K562 (cell line): Measurements from ENCODE around the gene NINJ2. TPM values are rescaled to one million over a fixed set of nuclear protein-coding genes. Genes with fewer than 3 reads are reported as not detected.

ENCODE experiments used
- CTBP1 ChIP-seq: fragments of 450-650 bp; IDR thresholded peaks from 2 replicates; pipeline ENCODE4 v1.6.1; 2016; ENCODE audit warnings: borderline replicate concordance
- DPF2 ChIP-seq: fragments of 450-650 bp; IDR thresholded peaks from 2 replicates; pipeline ENCODE4 v1.6.1; 2016
- EGR1 ChIP-seq: fragments of 450-650 bp; conservative IDR thresholded peaks from 2 replicates; pipeline ENCODE4 v1.6.1; 2017; ENCODE audit warnings: mild to moderate bottlenecking
- GABPB1 ChIP-seq: sonication (generic); formaldehyde crosslinking; IDR thresholded peaks from 2 replicates; pipeline ENCODE4 v1.8.0; 2022; ENCODE audit warnings: mild to moderate bottlenecking, missing genetic modification reagents
- HDAC1 ChIP-seq, 2 experiments: fragments of 450-650 bp; IDR thresholded peaks; 2 replicates each; pipeline ENCODE4 v1.6.1; 2016 to 2017; ENCODE audit warnings: inconsistent platforms in 1 of 2, mild to moderate bottlenecking in 1 of 2, moderate library complexity in 1 of 2
- SAFB ChIP-seq: fragments of 200-400 bp; formaldehyde crosslinking; IDR thresholded peaks from 2 replicates; pipeline ENCODE4 v1.6.1; 2017; ENCODE audit warnings: low read depth, low read length, borderline replicate concordance
- XRCC5 ChIP-seq: fragments of 200-400 bp; formaldehyde crosslinking; IDR thresholded peaks from 2 replicates; pipeline ENCODE4 v1.6.1; 2017; ENCODE audit warnings: low read depth, mild to moderate bottlenecking, low read length
- polyA plus RNA-seq, 8 experiments: library from polyadenylated mRNA; depleted of rRNA in 4 of 8; stranded (reverse) in 5 of 8; unstranded in 3 of 8; fragments of >200 nt; fragmentation: Nextera tagmentation in 2 of 8; fragmentation: Illumina TruSeq in 1 of 8; extraction: Ambion mirVana in 2 of 8; extraction: Trizol in 1 of 8; gene quantifications; 2 replicates each; pipeline versions ENCODE4 v1.2.1 to v1.2.3, GENCODE V29; 2011 to 2014; ENCODE audit warnings: inconsistent platforms in 1 of 8, missing spikeins in 1 of 8
- total RNA-seq, 7 experiments: library from RNA; depleted of rRNA in 6 of 7; stranded (reverse); fragments of >200 nt in 6 of 7; fragmentation: Illumina TruSeq in 2 of 7; extraction: Trizol in 2 of 7; gene quantifications; 2 replicates each; pipeline versions ENCODE4 v1.2.1 to v1.2.3, GENCODE V29; 2011 to 2021; ENCODE audit warnings: low replicate concordance in 1 of 7
- TF ChIP-seq, protein P1 (sequence below), 2 experiments: fragments of 450-650 bp; formaldehyde crosslinking in 1 of 2; IDR thresholded peaks; 2 replicates each; pipeline versions ENCODE4 v1.4.0 to v1.6.1; 2014 to 2020; ENCODE audit warnings: mild to moderate bottlenecking in 2 of 2, borderline replicate concordance in 1 of 2, low read depth in 1 of 2
- TF ChIP-seq, protein P2 (sequence below): fragments of 450-650 bp; IDR thresholded peaks from 2 replicates; pipeline ENCODE4 v1.6.1; 2016; ENCODE audit warnings: antibody characterized with exemption
- TF ChIP-seq, protein P3 (sequence below): IDR thresholded peaks from 3 replicates; pipeline ENCODE4 v1.6.1; 2011; ENCODE audit warnings: borderline replicate concordance, mild to moderate bottlenecking; ENCODE audit not compliant: insufficient read length, insufficient read depth
- TF ChIP-seq, protein P4 (sequence below): sonication (generic); formaldehyde crosslinking; IDR thresholded peaks from 2 replicates; pipeline ENCODE4 v1.8.0; 2022; ENCODE audit warnings: mild to moderate bottlenecking, missing genetic modification reagents

NINJ2 gene
- total and polyA plus RNA-seq, 9 of the 15 experiments (the other 6 are each of a cell fraction or from before 2014, with no cell fraction given) = 2.6 to 16.0 (median 4.5) TPM

DNA sequence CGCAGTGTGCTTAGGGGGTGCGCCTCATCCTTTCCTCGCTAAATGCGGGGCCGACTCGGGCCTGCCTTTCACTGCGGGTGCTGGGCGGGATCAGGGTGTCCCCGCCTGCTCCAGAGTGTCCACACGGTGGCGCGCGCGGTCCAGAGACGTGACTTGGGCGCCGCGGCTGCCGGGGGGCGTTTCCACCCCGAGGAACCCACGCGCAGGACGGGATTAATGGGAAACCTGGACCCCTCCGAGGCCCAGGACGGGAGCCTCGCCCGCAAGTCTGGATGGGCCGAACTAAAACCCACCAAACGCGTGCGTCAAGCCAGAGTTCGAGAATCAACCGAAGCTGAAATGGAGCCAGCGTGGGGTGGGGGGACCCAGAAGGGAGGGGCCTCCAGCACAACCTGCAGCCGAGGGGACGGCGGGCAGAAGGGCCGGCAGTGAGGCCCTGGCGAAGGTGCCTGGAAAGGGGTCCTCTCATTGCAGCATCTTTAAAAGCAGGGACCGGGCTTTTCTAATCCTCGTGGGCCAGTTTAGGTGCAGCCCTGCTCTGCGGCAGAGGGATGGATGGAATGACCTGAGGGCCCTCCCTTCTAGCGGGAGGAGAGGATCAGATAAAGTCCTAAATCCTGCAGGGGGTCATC lies 93.3 kb downstream of the NINJ2 start (continued):
- TF ChIP-seq, protein P1, sequence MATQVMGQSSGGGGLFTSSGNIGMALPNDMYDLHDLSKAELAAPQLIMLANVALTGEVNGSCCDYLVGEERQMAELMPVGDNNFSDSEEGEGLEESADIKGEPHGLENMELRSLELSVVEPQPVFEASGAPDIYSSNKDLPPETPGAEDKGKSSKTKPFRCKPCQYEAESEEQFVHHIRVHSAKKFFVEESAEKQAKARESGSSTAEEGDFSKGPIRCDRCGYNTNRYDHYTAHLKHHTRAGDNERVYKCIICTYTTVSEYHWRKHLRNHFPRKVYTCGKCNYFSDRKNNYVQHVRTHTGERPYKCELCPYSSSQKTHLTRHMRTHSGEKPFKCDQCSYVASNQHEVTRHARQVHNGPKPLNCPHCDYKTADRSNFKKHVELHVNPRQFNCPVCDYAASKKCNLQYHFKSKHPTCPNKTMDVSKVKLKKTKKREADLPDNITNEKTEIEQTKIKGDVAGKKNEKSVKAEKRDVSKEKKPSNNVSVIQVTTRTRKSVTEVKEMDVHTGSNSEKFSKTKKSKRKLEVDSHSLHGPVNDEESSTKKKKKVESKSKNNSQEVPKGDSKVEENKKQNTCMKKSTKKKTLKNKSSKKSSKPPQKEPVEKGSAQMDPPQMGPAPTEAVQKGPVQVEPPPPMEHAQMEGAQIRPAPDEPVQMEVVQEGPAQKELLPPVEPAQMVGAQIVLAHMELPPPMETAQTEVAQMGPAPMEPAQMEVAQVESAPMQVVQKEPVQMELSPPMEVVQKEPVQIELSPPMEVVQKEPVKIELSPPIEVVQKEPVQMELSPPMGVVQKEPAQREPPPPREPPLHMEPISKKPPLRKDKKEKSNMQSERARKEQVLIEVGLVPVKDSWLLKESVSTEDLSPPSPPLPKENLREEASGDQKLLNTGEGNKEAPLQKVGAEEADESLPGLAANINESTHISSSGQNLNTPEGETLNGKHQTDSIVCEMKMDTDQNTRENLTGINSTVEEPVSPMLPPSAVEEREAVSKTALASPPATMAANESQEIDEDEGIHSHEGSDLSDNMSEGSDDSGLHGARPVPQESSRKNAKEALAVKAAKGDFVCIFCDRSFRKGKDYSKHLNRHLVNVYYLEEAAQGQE (IDR thresholded peaks at IDR 0.05; ENCODE audit: borderline replicate concordance) = peak; percentile 77
- TF ChIP-seq, protein P1 (CRISPR knock-in tag; IDR thresholded peaks at IDR 0.05; ENCODE audit: low read depth) = no peak
- TF ChIP-seq DPF2 (0 out of 2 replicates have a peak, but pooled peaks have one; percentile 10), EGR1 (peak; percentile 44; the same call in 1 of the 2 replicates), CTBP1 (peak; percentile 28; the same call in 1 of the 2 replicates), SAFB (peak; percentile 54; the same call in 1 of the 2 replicates), XRCC5 (0 out of 2 replicates have a peak, but pooled peaks have one; percentile 53), HDAC1 (IDR thresholded peaks at IDR 0.05) (0 out of 4 replicates have a peak, but pooled peaks of 1 of the 2 experiments have one; percentile 49), GABPB1 (CRISPR knock-in tag) (no peak)
- TF ChIP-seq, protein P2, sequence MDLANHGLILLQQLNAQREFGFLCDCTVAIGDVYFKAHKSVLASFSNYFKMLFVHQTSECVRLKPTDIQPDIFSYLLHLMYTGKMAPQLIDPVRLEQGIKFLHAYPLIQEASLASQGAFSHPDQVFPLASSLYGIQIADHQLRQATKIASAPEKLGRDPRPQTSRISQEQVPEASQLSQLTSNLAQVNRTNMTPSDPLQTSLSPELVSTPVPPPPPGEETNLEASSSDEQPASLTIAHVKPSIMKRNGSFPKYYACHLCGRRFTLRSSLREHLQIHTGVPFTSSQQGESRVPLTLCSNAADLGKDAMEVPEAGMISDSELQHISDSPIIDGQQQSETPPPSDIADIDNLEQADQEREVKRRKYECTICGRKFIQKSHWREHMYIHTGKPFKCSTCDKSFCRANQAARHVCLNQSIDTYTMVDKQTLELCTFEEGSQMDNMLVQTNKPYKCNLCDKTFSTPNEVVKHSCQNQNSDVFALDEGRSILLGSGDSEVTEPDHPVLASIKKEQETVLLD = 0 out of 2 replicates have a peak, but pooled peaks have one; percentile 73
- TF ChIP-seq, protein P3, sequence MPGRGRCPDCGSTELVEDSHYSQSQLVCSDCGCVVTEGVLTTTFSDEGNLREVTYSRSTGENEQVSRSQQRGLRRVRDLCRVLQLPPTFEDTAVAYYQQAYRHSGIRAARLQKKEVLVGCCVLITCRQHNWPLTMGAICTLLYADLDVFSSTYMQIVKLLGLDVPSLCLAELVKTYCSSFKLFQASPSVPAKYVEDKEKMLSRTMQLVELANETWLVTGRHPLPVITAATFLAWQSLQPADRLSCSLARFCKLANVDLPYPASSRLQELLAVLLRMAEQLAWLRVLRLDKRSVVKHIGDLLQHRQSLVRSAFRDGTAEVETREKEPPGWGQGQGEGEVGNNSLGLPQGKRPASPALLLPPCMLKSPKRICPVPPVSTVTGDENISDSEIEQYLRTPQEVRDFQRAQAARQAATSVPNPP = no peak
- TF ChIP-seq, protein P4, sequence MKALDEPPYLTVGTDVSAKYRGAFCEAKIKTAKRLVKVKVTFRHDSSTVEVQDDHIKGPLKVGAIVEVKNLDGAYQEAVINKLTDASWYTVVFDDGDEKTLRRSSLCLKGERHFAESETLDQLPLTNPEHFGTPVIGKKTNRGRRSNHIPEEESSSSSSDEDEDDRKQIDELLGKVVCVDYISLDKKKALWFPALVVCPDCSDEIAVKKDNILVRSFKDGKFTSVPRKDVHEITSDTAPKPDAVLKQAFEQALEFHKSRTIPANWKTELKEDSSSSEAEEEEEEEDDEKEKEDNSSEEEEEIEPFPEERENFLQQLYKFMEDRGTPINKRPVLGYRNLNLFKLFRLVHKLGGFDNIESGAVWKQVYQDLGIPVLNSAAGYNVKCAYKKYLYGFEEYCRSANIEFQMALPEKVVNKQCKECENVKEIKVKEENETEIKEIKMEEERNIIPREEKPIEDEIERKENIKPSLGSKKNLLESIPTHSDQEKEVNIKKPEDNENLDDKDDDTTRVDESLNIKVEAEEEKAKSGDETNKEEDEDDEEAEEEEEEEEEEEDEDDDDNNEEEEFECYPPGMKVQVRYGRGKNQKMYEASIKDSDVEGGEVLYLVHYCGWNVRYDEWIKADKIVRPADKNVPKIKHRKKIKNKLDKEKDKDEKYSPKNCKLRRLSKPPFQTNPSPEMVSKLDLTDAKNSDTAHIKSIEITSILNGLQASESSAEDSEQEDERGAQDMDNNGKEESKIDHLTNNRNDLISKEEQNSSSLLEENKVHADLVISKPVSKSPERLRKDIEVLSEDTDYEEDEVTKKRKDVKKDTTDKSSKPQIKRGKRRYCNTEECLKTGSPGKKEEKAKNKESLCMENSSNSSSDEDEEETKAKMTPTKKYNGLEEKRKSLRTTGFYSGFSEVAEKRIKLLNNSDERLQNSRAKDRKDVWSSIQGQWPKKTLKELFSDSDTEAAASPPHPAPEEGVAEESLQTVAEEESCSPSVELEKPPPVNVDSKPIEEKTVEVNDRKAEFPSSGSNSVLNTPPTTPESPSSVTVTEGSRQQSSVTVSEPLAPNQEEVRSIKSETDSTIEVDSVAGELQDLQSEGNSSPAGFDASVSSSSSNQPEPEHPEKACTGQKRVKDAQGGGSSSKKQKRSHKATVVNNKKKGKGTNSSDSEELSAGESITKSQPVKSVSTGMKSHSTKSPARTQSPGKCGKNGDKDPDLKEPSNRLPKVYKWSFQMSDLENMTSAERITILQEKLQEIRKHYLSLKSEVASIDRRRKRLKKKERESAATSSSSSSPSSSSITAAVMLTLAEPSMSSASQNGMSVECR (CRISPR knock-in tag) = peak; percentile 59
